Prostate gland (tissue), 2 donors: ENCODE data around the gene LLPH. TPM values are rescaled to one million over a fixed set of nuclear protein-coding genes. Genes with fewer than 3 reads are reported as not detected.

ENCODE experiments used
- DNase-seq: peaks from one replicate; pipeline ENCODE4 v3.0.0-alpha.2; 2019; ENCODE audit warnings: low spot score
- H3K27ac ChIP-seq, 2 donors: fragments of 200-600 bp; sonication (generic); 2 replicates each; pipeline ENCODE4 v1.5.1; 2017 to 2019
- H3K27me3 ChIP-seq: fragments of 200-600 bp; sonication (generic); replicated peaks from 2 replicates; pipeline ENCODE4 v1.5.1; 2019; ENCODE audit not compliant: insufficient read depth
- H3K36me3 ChIP-seq, 2 donors: fragments of 200-600 bp; sonication (generic); 1 replicate in 1 of 2; 2 replicates in 1 of 2; pipeline versions ENCODE4 v1.5.1 to v1.8.1; 2017 to 2019
- H3K4me1 ChIP-seq: fragments of 200-600 bp; sonication (generic); replicated peaks from 2 replicates; pipeline ENCODE4 v1.5.1; 2019
- H3K4me3 ChIP-seq, 2 donors: fragments of 200-600 bp; sonication (generic); 2 replicates each; pipeline ENCODE4 v1.5.1; 2017 to 2019
- H3K9me3 ChIP-seq: fragments of 200-600 bp; sonication (generic); 2 replicates; pipeline ENCODE4 v1.5.1; 2017
- POLR2A ChIP-seq: fragments of 450-650 bp; IDR thresholded peaks from one replicate; pipeline ENCODE4 v1.6.1; 2016; ENCODE audit warnings: antibody characterized with exemption, mild to moderate bottlenecking
- POLR2AphosphoS5 ChIP-seq: sonication (generic); formaldehyde crosslinking; IDR thresholded peaks from one replicate; pipeline ENCODE4 v1.6.1; 2017; ENCODE audit warnings: antibody characterized with exemption
- WGBS: methylation state at CpG from one replicate; pipeline ENCODE4 v1.1.5; 2018; 5-methylcytosine and 5-hydroxymethylcytosine counted together
- intact Hi-C: fragments of 100-400 bp; cut with DNase I; formaldehyde crosslinking; loops from one replicate; pipeline ENCODE4 v1.14.2; 2022
- total RNA-seq, 2 donors: library from RNA; depleted of rRNA; stranded (reverse); fragments of >200 nt; gene quantifications; one replicate each; pipeline ENCODE4 v1.1.0, GENCODE V29; 2016
- TF ChIP-seq, protein P1 (sequence below), 4 experiments: fragments of 200-600 bp in 2 of 4; fragments of 450-650 bp in 2 of 4; sonication (generic) in 2 of 4; IDR thresholded peaks; 1 replicate in 3 of 4; 2 replicates in 1 of 4; pipeline ENCODE4 v1.5.1; 2016 to 2019; ENCODE audit warnings: antibody characterized with exemption in 4 of 4, mild to moderate bottlenecking in 2 of 4, moderate library complexity in 2 of 4

LLPH gene
- total RNA-seq, 2 donors from 2014 or later: 11.0 to 17.6 TPM

GRCh38 chr12:66082744-66083143 is 47.8 kb downstream of the LLPH start:
- TF ChIP-seq, protein P1, sequence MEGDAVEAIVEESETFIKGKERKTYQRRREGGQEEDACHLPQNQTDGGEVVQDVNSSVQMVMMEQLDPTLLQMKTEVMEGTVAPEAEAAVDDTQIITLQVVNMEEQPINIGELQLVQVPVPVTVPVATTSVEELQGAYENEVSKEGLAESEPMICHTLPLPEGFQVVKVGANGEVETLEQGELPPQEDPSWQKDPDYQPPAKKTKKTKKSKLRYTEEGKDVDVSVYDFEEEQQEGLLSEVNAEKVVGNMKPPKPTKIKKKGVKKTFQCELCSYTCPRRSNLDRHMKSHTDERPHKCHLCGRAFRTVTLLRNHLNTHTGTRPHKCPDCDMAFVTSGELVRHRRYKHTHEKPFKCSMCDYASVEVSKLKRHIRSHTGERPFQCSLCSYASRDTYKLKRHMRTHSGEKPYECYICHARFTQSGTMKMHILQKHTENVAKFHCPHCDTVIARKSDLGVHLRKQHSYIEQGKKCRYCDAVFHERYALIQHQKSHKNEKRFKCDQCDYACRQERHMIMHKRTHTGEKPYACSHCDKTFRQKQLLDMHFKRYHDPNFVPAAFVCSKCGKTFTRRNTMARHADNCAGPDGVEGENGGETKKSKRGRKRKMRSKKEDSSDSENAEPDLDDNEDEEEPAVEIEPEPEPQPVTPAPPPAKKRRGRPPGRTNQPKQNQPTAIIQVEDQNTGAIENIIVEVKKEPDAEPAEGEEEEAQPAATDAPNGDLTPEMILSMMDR (IDR thresholded peaks at IDR 0.05): no peak
- TF ChIP-seq POLR2A: no peak
- TF ChIP-seq POLR2AphosphoS5: no peak
- WGBS: 86% methylated on average over 1 of the region's 1 CpG
- no peak for DNase-seq
- no peaks in the 10 kb centered on the region for H3K36me3 ChIP-seq
- H3K4me3 ChIP-seq: no peak overlapping the region
- intact Hi-C loops: no loop called here
- H3K27me3 ChIP-seq: no peaks in the 10 kb centered on the region
- H3K27ac ChIP-seq: no peak overlapping the region
- H3K9me3 ChIP-seq: no peaks in the 10 kb centered on the region
- H3K4me1 ChIP-seq: no peaks in the 10 kb centered on the region

- H3K4me1 ChIP-seq: no peaks in the 10 kb centered on the region
- no peak for DNase-seq
- no peaks in the 10 kb centered on the region for H3K27me3 ChIP-seq
- no peak overlapping the region for H3K4me3 ChIP-seq
- no peaks in the 10 kb centered on the region for H3K36me3 ChIP-seq
- intact Hi-C loops: no loop called here
- no peak for TF ChIP-seq POLR2A
- TF ChIP-seq POLR2AphosphoS5: no peak
- no peak overlapping the region for H3K27ac ChIP-seq
- H3K9me3 ChIP-seq: no peaks in the 10 kb centered on the region
- WGBS: 61% methylated on average over 4 of the region's 4 CpGs
These were observed 49.8 kb downstream of the LLPH start for GRCh38 chr12:66080791-66081190.

GRCh38 chr12:66077542-66077941 is 53.0 kb downstream of the LLPH start:
- no peak for TF ChIP-seq POLR2A
- TF ChIP-seq, protein P1 (IDR thresholded peaks at IDR 0.05): no peak
- no peak for TF ChIP-seq POLR2AphosphoS5
- no peak overlapping the region for H3K27ac ChIP-seq
- peaks cover 1% of the 10 kb centered on the region for H3K27me3 ChIP-seq
- WGBS: 83% methylated on average over 1 of the region's 1 CpG
- H3K4me1 ChIP-seq: no peaks in the 10 kb centered on the region
- intact Hi-C loops: no loop called here
- H3K9me3 ChIP-seq: no peaks in the 10 kb centered on the region
- no peak for DNase-seq
- H3K36me3 ChIP-seq: no peaks in the 10 kb centered on the region
- no peak overlapping the region for H3K4me3 ChIP-seq

- Histone ChIP-seq H3K27me3 (peaks cover 1% of the 10 kb centered on the region), H3K36me3 (no peaks in the 10 kb centered on the region), H3K9me3 (no peaks in the 10 kb centered on the region), H3K4me3 (no peak overlapping the region), H3K4me1 (no peaks in the 10 kb centered on the region), H3K27ac (no peak overlapping the region)
- intact Hi-C loops: no loop called here
- TF ChIP-seq, protein P1 (IDR thresholded peaks at IDR 0.05): no peak
- TF ChIP-seq POLR2AphosphoS5: no peak
- TF ChIP-seq POLR2A: no peak
- no peak for DNase-seq
- WGBS: 45% methylated on average over 2 of the region's 2 CpGs
These were observed 56.0 kb downstream of the LLPH start for GRCh38 chr12:66074561-66074960.

GRCh38 chr12:66072566-66072965 is 58.0 kb downstream of the LLPH start:
- Histone ChIP-seq H3K27ac (no peak overlapping the region), H3K4me3 (no peak overlapping the region), H3K9me3 (no peaks in the 10 kb centered on the region), H3K36me3 (no peaks in the 10 kb centered on the region), H3K27me3 (peaks cover 1% of the 10 kb centered on the region), H3K4me1 (no peaks in the 10 kb centered on the region)
- intact Hi-C loops: no loop called here
- TF ChIP-seq POLR2AphosphoS5 (no peak), POLR2A (no peak)
- TF ChIP-seq, protein P1 (IDR thresholded peaks at IDR 0.05): no peak
- no peak for DNase-seq
- 85% methylated on average over 7 of the region's 7 CpGs for WGBS
